NCI-H2081 treated with DMSO at 0.1 percent for 48 hours (cell line): ENCODE measurements around the gene TCF12.
"Not testable (repeated sequence)": the region's sequence is repeated elsewhere in the genome, so short reads cannot be mapped to it uniquely, and the experiment has no call there.

Experiments used
- DNase-seq: peaks from one replicate; lab custom pipeline; 2025; lab: John Stamatoyannopoulos, UW

The TCF12 gene

GRCh38 chr15:57094321-57095257, 176.1 kb downstream of the TCF12 start:
- no peak for DNase-seq

GRCh38 chr15:57095896-57096295, 177.5 kb downstream of the TCF12 start:
- DNase-seq, result no peak

- no peak for DNase-seq
These were observed 178.8 kb downstream of the TCF12 start for GRCh38 chr15:57097246-57097645.

GRCh38 chr15:57097919-57098543, 179.6 kb downstream of the TCF12 start:
- DNase-seq, result not testable (repeated sequence)

GRCh38 chr15:57098896-57099295, 180.5 kb downstream of the TCF12 start:
- no peak for DNase-seq

- DNase-seq, result no peak
These were observed 181.7 kb downstream of the TCF12 start for GRCh38 chr15:57100136-57100539.

- no peak for DNase-seq
These were observed 184.4 kb downstream of the TCF12 start for GRCh38 chr15:57102858-57103257.

GRCh38 chr15:57108296-57108695, 189.9 kb downstream of the TCF12 start:
- no peak for DNase-seq

- DNase-seq, result no peak
These were observed 190.6 kb downstream of the TCF12 start for GRCh38 chr15:57109005-57109404.

GRCh38 chr15:57111002-57111401, 192.6 kb downstream of the TCF12 start:
- no peak for DNase-seq

GRCh38 chr15:57112178-57112577, 193.7 kb downstream of the TCF12 start:
- no peak for DNase-seq

GRCh38 chr15:57114070-57114469, 195.6 kb downstream of the TCF12 start:
- no peak for DNase-seq

GRCh38 chr15:57118013-57118799, 199.8 kb downstream of the TCF12 start:
- no peak for DNase-seq

GRCh38 chr15:57122080-57122840, 203.8 kb downstream of the TCF12 start:
- DNase-seq, result no peak

GRCh38 chr15:57124036-57124435, 205.6 kb downstream of the TCF12 start:
- DNase-seq, result no peak

GRCh38 chr15:57129064-57129463, 210.6 kb downstream of the TCF12 start:
- no peak for DNase-seq

- DNase-seq, result no peak
These were observed 212.5 kb downstream of the TCF12 start for GRCh38 chr15:57130956-57131355.

GRCh38 chr15:57133127-57133968, 214.9 kb downstream of the TCF12 start:
- peak; percentile 72 for DNase-seq

- no peak for DNase-seq
These were observed 215.7 kb downstream of the TCF12 start for GRCh38 chr15:57134071-57134605.

GRCh38 chr15:57134851-57135250, 216.4 kb downstream of the TCF12 start:
- DNase-seq, result no peak

- DNase-seq, result no peak
These were observed 217.4 kb downstream of the TCF12 start for GRCh38 chr15:57135800-57136199.
